ENCODE data around the gene TPRN. TPM values are rescaled to one million over a fixed set of nuclear protein-coding genes. Genes with fewer than 3 reads are reported as not detected.
A peak's percentile ranks its signal among the peaks of the same experiment; 100 is the strongest.

TPRN gene
- total RNA-seq, 1 experiment from 2014 or later, result 37.7 TPM

DNA sequence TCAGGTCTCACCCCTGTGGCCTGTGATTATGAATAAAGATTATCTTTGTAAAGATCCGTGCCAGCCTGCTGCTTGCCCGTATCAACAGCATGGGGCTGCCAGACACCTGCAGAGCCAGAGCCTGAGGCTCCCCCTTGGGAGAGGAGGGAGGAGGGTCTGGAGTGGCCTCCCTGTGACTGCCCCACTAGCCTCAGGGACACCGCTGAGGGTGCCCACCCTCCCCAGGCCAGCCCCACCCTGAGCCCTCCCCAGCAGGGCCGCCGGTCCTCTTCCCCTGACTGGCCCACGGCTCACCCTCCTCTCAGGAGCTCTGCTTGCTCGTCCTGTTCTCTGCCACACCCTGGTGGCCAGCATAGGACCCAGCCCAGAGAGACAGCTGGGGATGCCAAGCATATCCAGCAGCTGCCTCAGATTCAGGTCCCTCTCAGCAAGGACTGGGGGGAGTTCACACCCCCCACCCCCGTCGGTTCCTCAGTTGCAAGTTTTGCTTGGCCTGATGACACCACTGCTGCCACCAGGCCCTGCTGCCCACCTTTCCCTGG is 10.2 kb downstream of the TPRN start:
- H3K27ac Mint-ChIP-seq (ENCODE audit: unreplicated experiment), result peak overlapping the region; percentile 85
- POLR2A ChIA-PET, result interaction anchor here (0.6 kb wide), 1 partner anchor 28 kb away, joined by 5 read pairs; no protein-coding TSS in a partner anchor
- peaks cover 3% of the 10 kb centered on the region for H3K36me3 ChIP-seq (ENCODE audit: control insufficient read depth, insufficient read depth, low read length)
- CTCF ChIA-PET, result interaction anchor here (0.7 to 3.0 kb wide), 9 partner anchors 8 to 63 kb away, joined by 3 to 22 read pairs (median 9); partner anchors contain the start of genes LRRC26 and TPRN
- H3K9me3 ChIP-seq, result no peaks in the 10 kb centered on the region
- intact Hi-C loops (cut with micrococcal nuclease; ENCODE audit: unreplicated experiment), result no loop called here
- H3K4me1 ChIP-seq, result peaks cover 19% of the 10 kb centered on the region
- no TSS peak for BruUV-seq (replicated peaks)
- H3K9me3 Mint-ChIP-seq (ENCODE audit: unreplicated experiment), result no peaks in the 10 kb centered on the region
- TF ChIP-seq, protein P1, sequence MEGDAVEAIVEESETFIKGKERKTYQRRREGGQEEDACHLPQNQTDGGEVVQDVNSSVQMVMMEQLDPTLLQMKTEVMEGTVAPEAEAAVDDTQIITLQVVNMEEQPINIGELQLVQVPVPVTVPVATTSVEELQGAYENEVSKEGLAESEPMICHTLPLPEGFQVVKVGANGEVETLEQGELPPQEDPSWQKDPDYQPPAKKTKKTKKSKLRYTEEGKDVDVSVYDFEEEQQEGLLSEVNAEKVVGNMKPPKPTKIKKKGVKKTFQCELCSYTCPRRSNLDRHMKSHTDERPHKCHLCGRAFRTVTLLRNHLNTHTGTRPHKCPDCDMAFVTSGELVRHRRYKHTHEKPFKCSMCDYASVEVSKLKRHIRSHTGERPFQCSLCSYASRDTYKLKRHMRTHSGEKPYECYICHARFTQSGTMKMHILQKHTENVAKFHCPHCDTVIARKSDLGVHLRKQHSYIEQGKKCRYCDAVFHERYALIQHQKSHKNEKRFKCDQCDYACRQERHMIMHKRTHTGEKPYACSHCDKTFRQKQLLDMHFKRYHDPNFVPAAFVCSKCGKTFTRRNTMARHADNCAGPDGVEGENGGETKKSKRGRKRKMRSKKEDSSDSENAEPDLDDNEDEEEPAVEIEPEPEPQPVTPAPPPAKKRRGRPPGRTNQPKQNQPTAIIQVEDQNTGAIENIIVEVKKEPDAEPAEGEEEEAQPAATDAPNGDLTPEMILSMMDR (IDR thresholded peaks at IDR 0.05; ENCODE audit: insufficient read depth in 1 of 2, low read depth in 1 of 2, low read length in 1 of 2, severe bottlenecking in 1 of 2, unreplicated experiment in 1 of 2), result peak in 1 of 2 experiments; percentile 17
- H3K27me3 Mint-ChIP-seq (ENCODE audit: insufficient read depth, unreplicated experiment), result no peaks in the 10 kb centered on the region
- H3K4me3 ChIP-seq (ENCODE audit: low read depth, low read length), result no peak overlapping the region; the same call in 1 of the 2 replicates
- no peaks in the 10 kb centered on the region for H3K27me3 ChIP-seq (replicated peaks; ENCODE audit: control insufficient read depth, insufficient read depth, low read length)
- H3K36me3 Mint-ChIP-seq (ENCODE audit: insufficient read depth, unreplicated experiment), result peaks cover 42% of the 10 kb centered on the region
- peaks cover 26% of the 10 kb centered on the region for H3K4me1 Mint-ChIP-seq (ENCODE audit: low read depth, unreplicated experiment)
- DNase-seq, result no peak
- H3K4me3 Mint-ChIP-seq (ENCODE audit: unreplicated experiment), result peak overlapping the region; percentile 98

DNA sequence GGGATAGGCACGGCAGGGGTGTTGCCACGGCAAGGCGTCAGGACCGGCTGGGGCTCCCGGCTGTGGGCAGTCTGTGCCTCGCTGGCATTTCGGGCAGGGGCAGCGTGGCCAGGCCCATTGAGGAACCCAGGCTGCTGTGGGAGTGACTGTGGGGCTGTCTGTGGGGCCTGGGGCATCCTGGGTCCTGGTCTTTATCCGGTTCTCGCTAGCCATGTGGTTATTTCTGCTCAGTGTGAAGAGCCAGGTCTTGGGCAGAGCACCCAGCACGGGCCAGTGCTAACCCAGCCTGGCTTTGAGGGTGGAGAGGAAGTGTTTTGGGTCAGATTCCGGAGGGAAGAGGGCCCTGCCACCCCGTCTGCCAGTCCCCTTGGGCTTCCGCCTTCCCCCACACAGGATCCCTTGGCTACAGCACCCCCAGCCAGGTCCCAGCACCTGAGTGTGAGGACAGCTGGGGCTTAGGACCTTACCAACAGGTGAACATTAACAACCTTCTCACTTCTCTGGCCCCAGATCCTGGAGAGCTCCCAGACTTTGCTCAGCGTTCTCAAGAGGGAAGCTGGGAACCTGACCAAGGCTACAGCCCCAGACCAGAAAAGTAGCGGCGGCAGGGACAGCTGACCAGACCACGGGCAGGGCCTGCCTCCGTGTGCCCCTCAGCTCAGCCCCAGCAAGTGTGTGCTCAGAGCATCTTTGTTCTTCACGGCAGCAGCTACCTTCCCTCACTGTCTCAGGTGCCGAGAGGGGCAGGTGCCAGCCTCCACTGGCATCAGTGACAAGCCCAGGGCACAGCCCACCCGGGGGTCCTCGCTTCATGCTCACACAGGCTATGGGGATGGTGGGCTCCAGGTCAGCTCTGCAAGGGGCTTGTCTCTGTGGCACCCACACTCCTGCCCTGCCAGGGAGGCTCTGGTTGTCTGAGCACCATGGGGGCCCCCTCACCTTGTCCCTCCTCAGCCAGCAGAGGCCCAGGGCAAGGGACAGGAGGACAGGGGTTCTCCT is 10.9 kb downstream of the TPRN start:
- peak overlapping the region; percentile 96 for H3K4me3 ChIP-seq (ENCODE audit: low read depth, low read length)
- intact Hi-C loops (cut with micrococcal nuclease; ENCODE audit: unreplicated experiment), result loop anchor here (1.0 to 2.0 kb wide), 2 partner anchors 11 to 37 kb away; partner anchors contain the start of genes RNF224 and TPRN
- Mint-ChIP-seq H3K27me3 (ENCODE audit: insufficient read depth, unreplicated experiment) (no peaks in the 10 kb centered on the region), H3K36me3 (ENCODE audit: insufficient read depth, unreplicated experiment) (peaks cover 42% of the 10 kb centered on the region), H3K4me3 (ENCODE audit: unreplicated experiment) (peak overlapping the region; percentile 98), H3K27ac (ENCODE audit: unreplicated experiment) (peak overlapping the region; percentile 93), H3K9me3 (ENCODE audit: unreplicated experiment) (no peaks in the 10 kb centered on the region), H3K4me1 (ENCODE audit: low read depth, unreplicated experiment) (peaks cover 20% of the 10 kb centered on the region)
- no peaks in the 10 kb centered on the region for H3K9me3 ChIP-seq
- CTCF ChIA-PET, result interaction anchor here (0.6 to 3.0 kb wide), 21 partner anchors 9 to 160 kb away, joined by 3 to 22 read pairs (median 6); partner anchors contain the start of genes LRRC26, MAN1B1, RNF224 and SAPCD2
- no peak for DNase-seq
- POLR2A ChIA-PET, result interaction anchor here (0.7 to 1.8 kb wide), 14 partner anchors 9 to 143 kb away, joined by 3 to 21 read pairs (median 4); partner anchors contain the start of genes LRRC26, MAN1B1, NELFB and RNF208
- peaks cover 3% of the 10 kb centered on the region for H3K36me3 ChIP-seq (ENCODE audit: control insufficient read depth, insufficient read depth, low read length)
- no peaks in the 10 kb centered on the region for H3K27me3 ChIP-seq (replicated peaks; ENCODE audit: control insufficient read depth, insufficient read depth, low read length)
- TF ChIP-seq, protein P1 (IDR thresholded peaks at IDR 0.05; ENCODE audit: insufficient read depth in 1 of 2, low read depth in 1 of 2, low read length in 1 of 2, severe bottlenecking in 1 of 2, unreplicated experiment in 1 of 2), result no peak
- no TSS peak for BruUV-seq (replicated peaks)
- H3K4me1 ChIP-seq, result peaks cover 16% of the 10 kb centered on the region
